KOPT-K1 (cell line): ENCODE results near the gene SIGLEC11.

Experiments used
- H3K27ac ChIP-seq: fragments of 200-600 bp; sonication (generic); 2 replicates; pipeline ENCODE4 v1.5.1; 2016; ENCODE audit warnings: antibody characterized with exemption, mild to moderate bottlenecking, low read depth, low read length; ENCODE audit not compliant: poor library complexity, severe bottlenecking
- H3K36me3 ChIP-seq: fragments of 200-600 bp; sonication (generic); 2 replicates; pipeline ENCODE4 v1.5.1; 2017; ENCODE audit warnings: antibody characterized with exemption, mild to moderate bottlenecking, low read length, moderate library complexity; ENCODE audit not compliant: insufficient read depth
- H3K9me3 ChIP-seq: fragments of 200-600 bp; sonication (generic); 2 replicates; pipeline ENCODE4 v1.5.1; 2017; ENCODE audit warnings: antibody characterized with exemption, low read length, mild to moderate bottlenecking; ENCODE audit not compliant: insufficient read depth, poor library complexity, severe bottlenecking

Gene SIGLEC11

DNA sequence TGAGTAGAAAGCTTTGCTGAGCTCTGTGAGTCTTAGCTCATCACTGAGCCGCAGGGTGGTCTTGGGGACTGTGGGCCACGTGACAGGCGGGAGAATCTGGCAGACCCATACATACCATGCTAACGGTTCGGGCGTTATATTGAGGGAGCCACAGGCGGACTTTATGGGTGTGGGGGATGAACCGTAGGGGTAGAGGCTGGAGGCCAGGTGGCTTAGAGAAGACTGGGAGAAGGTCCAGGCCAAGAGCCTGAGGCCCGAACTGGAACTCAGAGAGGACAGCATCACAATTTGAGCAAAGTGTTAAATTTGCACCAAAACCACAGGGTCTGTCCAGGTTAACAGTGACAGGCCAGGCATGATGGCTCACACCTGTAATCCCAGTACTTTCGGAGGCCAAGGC, 47.3 kb downstream of the SIGLEC11 start:
- H3K27ac ChIP-seq, result no peak overlapping the region
- H3K36me3 ChIP-seq, result peaks cover 97% of the 10 kb centered on the region
- no peaks in the 10 kb centered on the region for H3K9me3 ChIP-seq

DNA sequence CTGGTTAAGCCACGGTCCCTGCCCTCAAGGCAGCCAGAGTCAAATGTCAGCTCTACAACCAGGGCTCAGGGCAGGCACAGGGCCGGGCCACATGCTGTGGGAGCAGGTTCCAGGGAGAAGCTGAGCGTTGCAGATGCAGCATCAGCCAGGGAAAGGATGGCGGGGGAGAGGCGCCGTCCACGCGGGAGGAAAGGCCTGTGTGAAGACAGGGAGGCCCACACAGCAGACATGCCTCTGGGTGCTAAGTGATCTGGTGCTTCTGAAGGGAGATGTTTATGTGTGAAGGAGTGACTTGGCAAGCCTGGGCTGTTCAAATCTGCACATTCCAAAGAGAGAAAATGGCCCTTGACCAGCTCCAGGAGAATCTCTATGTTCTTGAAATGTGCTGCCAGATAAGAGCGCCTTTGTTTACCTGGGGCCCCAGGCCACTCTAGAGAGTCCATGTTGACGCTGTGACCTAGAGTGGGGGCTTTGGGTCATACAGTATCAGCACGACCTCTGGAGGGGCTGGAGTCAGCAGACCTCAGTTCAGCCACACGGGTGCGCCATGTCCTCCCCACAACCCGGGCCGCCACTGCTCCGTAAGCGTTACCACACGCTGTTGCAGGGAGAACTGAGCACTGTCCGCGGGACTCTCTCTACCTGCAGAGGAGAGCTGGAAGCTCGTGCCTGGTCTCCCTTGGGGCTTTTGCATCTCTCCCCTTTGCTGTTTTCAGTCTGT, 47.8 kb downstream of the SIGLEC11 start:
- Histone ChIP-seq H3K9me3 (no peaks in the 10 kb centered on the region), H3K36me3 (peaks cover 97% of the 10 kb centered on the region), H3K27ac (no peak overlapping the region)

DNA sequence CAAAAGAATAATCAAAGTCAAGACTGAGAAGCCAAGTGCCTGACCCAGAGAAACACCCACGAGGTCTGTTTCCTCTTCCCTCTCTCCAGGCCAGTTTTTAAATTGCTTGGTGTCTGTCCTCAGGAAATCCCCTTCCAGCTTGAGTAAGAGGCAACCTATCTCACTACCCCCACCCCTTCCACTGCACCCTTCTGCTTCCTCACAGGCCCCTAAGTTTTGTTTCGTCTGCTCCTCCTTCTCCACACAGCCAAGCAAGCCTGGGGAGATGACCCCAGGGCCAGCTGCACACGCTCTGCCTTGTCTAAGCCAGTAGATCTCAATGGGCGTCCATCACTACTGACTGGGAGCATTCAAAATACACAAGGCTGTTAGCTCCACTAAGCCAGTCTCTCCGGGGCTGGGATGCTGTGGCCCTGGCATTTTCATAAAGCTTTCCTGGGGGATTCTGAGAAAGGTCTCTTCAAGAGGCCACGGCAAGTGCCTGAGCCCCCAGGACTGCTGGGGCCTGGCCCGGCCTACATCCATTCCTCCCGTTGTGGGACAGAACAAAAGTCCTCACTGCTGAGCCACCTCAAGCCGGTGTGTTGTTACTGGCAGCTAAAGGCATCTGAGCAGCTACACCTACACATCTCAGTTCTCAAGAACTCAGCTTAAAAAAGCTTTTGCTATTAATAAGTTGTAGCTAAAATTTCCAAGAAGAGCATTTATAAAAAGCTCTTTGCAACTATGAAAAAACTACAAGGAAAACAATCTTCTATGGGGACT, 49.4 kb downstream of the SIGLEC11 start:
- Histone ChIP-seq H3K36me3 (peaks cover 97% of the 10 kb centered on the region), H3K27ac (no peak overlapping the region), H3K9me3 (no peaks in the 10 kb centered on the region)

DNA sequence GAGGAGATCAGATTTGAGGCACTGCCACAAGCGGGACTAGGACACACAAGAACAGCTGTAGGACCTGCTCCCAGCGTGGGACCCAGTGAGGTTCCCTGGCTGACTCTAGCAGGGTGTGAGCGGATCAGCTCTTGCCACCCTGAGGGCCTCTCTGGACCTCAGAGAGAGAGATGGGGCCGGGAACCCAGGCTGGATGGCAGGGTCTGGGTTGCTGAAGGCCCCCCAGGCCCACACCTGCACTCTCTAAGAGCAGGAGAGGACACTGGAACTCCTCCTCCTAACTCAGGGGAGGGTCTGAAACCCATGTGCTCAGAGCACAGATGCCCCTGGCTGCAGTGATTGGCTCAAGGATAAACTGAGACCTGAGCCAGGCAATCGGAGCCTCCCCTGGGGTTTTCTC, 50.8 kb downstream of the SIGLEC11 start:
- H3K36me3 ChIP-seq, result peaks cover 97% of the 10 kb centered on the region

DNA sequence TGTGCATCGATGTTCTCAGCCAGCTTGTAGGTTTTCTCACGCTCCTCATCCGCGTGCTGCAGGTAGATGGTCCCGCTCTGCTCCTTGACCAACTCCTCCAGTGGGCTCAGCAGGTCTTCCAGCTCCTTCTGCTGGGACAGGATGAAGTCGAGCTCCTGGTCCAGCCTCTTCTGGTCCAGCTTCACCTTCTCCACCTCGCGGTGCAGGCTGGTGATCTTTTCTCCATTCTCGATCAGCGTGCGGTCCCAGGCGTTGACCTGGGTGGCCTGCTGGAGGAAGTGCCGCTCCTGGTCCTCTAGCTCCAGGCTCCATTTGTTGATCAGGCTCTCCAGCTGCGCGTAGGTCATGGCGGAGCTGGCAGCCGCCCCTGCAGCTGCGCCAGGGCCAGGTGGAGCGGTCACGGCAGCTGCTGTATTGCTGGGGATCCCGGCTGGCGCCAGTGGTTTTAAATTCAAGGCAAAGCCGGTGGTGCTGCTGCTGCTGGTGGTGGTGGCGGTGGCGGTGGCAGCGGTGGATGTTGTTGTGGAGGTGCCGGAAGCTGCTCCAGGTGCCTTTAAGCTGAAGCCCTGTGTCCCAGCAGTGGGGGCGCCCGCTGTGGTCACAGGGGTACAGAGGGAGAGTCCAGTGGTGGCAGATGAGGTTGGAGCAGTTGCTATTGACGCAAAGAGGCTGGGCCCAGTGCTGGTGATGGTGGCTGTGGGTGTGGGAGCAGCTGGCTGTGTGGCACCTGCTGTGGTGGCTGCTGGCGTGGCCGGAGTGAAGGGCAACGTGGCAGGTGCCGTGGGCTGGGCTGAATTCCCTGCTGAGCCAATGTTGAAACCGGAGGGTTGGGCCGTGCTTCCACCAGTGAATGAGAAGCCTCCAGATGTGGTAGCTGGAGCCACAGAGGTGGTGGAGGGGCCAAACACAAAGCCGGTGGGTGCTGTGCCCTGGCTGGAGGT, 52.2 kb downstream of the SIGLEC11 start:
- H3K9me3 ChIP-seq, result no peaks in the 10 kb centered on the region
- peaks cover 82% of the 10 kb centered on the region for H3K36me3 ChIP-seq
- H3K27ac ChIP-seq, result no peak overlapping the region

More for the DNA sequence above, 50.8 kb downstream of the SIGLEC11 start:
- H3K9me3 ChIP-seq, result no peaks in the 10 kb centered on the region
- no peak overlapping the region for H3K27ac ChIP-seq

DNA sequence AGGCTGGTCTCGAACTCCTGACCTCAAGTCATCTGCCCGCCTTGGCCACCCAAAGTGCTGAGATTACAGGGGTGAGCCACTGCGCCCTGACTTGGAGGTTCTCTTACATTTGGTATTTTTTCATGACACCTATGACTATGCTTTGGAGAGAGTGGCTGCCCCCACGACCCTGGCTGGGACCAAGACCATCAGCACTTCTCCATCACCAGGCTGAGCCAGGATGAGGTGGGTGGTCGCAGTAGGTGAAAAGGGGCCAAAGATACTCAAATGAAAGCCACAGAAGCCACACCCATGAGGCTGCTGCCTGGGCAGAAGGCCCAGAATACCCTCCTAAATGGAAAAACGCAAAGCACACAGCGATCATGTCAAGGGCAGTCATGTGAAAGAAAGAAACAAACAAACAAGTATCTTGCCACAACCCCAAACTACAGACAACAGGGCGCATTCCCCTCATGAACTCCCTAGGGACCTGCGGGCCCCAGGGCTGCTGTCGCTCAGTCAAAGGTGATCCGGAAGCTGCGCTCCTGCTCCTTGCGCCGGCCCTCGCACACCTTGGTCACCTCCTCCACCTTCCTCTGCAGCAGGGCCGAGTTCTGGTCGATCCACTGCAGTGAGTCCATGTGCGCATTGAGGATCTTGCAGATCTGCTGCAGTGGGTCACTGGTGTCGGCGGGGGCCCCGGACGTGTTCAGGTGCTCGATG, 53.1 kb downstream of the SIGLEC11 start:
- Histone ChIP-seq H3K36me3 (peaks cover 74% of the 10 kb centered on the region), H3K9me3 (no peaks in the 10 kb centered on the region), H3K27ac (no peak overlapping the region)

DNA sequence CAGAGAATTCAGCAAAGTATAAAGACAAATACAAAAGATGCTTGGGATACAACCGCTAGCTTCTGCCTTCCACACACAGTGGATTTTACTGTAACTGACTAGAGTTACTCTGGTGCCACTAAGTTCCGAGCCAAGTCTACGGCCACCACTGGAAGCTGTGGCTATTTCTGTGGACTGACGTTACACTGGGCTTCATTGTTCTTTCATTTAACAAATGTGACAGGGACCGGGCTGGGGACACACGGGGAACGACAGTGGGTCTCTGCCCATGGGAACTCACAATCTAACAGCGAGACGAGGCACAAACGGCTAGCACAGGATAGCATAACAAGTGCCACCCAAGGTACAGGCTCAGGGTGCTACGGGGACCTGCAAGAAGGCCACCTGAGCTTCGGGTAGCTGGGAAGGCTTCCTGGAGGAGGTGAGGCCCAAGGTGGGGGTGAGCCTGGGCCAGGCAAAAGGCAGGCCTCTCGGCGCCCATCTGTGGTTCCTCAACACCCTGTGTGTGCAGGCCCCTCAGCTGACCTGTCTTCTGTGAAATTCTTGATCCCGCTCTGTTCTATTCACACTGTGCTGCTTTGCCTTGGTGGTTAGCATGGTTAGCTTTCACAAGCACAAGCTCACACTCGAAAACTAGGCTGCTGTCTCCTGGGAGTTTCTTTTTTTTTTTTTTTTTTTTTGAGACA, 54.0 kb downstream of the SIGLEC11 start:
- H3K9me3 ChIP-seq, result no peaks in the 10 kb centered on the region
- H3K27ac ChIP-seq, result no peak overlapping the region
- H3K36me3 ChIP-seq, result peaks cover 65% of the 10 kb centered on the region

DNA sequence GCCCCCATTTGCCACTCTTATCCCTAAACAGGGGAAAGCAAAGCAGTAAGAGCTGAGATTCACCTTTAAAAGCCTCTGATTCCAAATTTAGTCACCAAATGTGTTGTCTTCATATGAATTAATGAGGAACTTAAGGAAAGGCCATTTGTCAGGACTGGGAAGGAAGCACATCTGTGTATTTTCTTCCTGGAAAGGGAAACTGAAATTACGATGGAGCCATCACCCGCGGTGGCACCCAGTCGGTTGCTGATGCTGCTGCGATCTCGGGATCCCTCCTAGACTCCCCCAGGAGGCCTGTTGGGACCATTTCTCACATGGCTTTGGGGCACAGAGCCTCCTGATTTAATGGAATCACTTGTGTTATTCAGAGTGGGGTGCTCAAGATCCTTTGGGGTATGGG, 56.8 kb downstream of the SIGLEC11 start:
- H3K36me3 ChIP-seq, result peaks cover 36% of the 10 kb centered on the region
- H3K9me3 ChIP-seq, result no peaks in the 10 kb centered on the region
- no peak overlapping the region for H3K27ac ChIP-seq
